Caco-2 (cell line): ENCODE results near the gene GPSM1. TPM values are rescaled to one million over a fixed set of nuclear protein-coding genes. Genes with fewer than 3 reads are reported as not detected.

Source experiments
- BruUV-seq: library from RNA; stranded (reverse); fragments of 400-500 nt; replicated peaks from 2 replicates; lab custom pipeline; 2021; lab: Mats Ljungman, UMichigan
- CTCF ChIA-PET: fragments of 300-600 bp; sonication (Branson Sonifier 250); formaldehyde crosslinking; loops from one replicate; lab custom pipeline; 2022; ENCODE audit warnings: antibody characterized with exemption; lab: Charles Lee
- POLR2A ChIA-PET: fragments of 300-600 bp; sonication (Branson Sonifier 250); formaldehyde crosslinking; loops from one replicate; lab custom pipeline; 2022; ENCODE audit warnings: antibody characterized with exemption; lab: Charles Lee
- DNase-seq, 2 experiments: peaks; one replicate each; pipeline versions ENCODE4 v3.0.0 to v3.0.0-alpha.2; 2020 to 2022
- H3K27me3 ChIP-seq: replicated peaks from 2 replicates; pipeline ENCODE4 v1.6.0; 2011; ENCODE audit warnings: low read length; ENCODE audit not compliant: control insufficient read depth, insufficient read depth
- H3K36me3 ChIP-seq: 2 replicates; pipeline ENCODE4 v1.5.1; 2011; ENCODE audit warnings: low read length; ENCODE audit not compliant: control insufficient read depth, insufficient read depth
- H3K4me1 ChIP-seq: fragments of 250-450 bp; sonication (Bioruptor Pico); 2 replicates; pipeline ENCODE4 v1.5.1; 2020; ENCODE audit warnings: mild to moderate bottlenecking
- H3K4me3 ChIP-seq: 2 replicates; pipeline ENCODE4 v1.5.1; 2011; ENCODE audit warnings: low read depth, mild to moderate bottlenecking, control low read depth, low read length
- H3K9me3 ChIP-seq: fragments of 250-450 bp; sonication (Bioruptor Pico); 2 replicates; pipeline ENCODE4 v1.5.1; 2020; ENCODE audit warnings: mild to moderate bottlenecking, moderate library complexity
- H3K27ac Mint-ChIP-seq: one replicate; pipeline ENCODE4 v1.8.0; 2022; ENCODE audit warnings: mixed read lengths; ENCODE audit not compliant: unreplicated experiment
- H3K27me3 Mint-ChIP-seq: one replicate; pipeline ENCODE4 v1.8.0; 2022; ENCODE audit warnings: mixed read lengths; ENCODE audit not compliant: insufficient read depth, unreplicated experiment
- H3K36me3 Mint-ChIP-seq: one replicate; pipeline ENCODE4 v1.8.0; 2022; ENCODE audit warnings: mild to moderate bottlenecking, mixed read lengths; ENCODE audit not compliant: insufficient read depth, unreplicated experiment
- H3K4me1 Mint-ChIP-seq: one replicate; pipeline ENCODE4 v1.8.0; 2022; ENCODE audit warnings: low read depth, mixed read lengths; ENCODE audit not compliant: unreplicated experiment
- H3K4me3 Mint-ChIP-seq: one replicate; pipeline ENCODE4 v1.8.0; 2022; ENCODE audit warnings: mild to moderate bottlenecking, moderate library complexity, mixed read lengths; ENCODE audit not compliant: unreplicated experiment
- H3K9me3 Mint-ChIP-seq: one replicate; pipeline ENCODE4 v1.8.0; 2022; ENCODE audit warnings: mixed read lengths; ENCODE audit not compliant: unreplicated experiment
- CTCF ChIP-seq, 2 experiments: fragments of 200-600 bp in 1 of 2; IDR thresholded peaks; 1 replicate in 1 of 2; 2 replicates in 1 of 2; pipeline versions ENCODE4 v1.5.1 to v1.8.0; 2011 to 2022; ENCODE audit warnings: antibody characterized with exemption in 1 of 2, control low read depth in 1 of 2, inconsistent platforms in 1 of 2, low read depth in 1 of 2, low read length in 1 of 2, mild to moderate bottlenecking in 1 of 2, moderate library complexity in 1 of 2; ENCODE audit not compliant: insufficient read depth in 1 of 2, severe bottlenecking in 1 of 2, unreplicated experiment in 1 of 2
- intact Hi-C: fragments of 100-400 bp; cut with micrococcal nuclease; formaldehyde crosslinking; loops from one replicate; pipeline ENCODE4 v1.10.0; 2022; ENCODE audit not compliant: unreplicated experiment
- total RNA-seq: library from RNA; stranded (reverse); gene quantifications from 2 replicates; pipeline ENCODE4 v1.2.3, GENCODE V29; 2022

The GPSM1 gene
- total RNA-seq, 1 experiment from 2014 or later = 25.7 TPM

- Mint-ChIP-seq H3K36me3 (peaks cover 30% of the 10 kb centered on the region), H3K4me3 (no peak overlapping the region), H3K27me3 (no peaks in the 10 kb centered on the region), H3K9me3 (no peaks in the 10 kb centered on the region), H3K4me1 (no peaks in the 10 kb centered on the region), H3K27ac (no peak overlapping the region)
- no TSS peak for BruUV-seq
- Histone ChIP-seq H3K4me3 (no peak overlapping the region), H3K27me3 (no peaks in the 10 kb centered on the region), H3K4me1 (peaks cover 13% of the 10 kb centered on the region), H3K9me3 (no peaks in the 10 kb centered on the region), H3K36me3 (no peaks in the 10 kb centered on the region; the same call in 1 of the 2 replicates)
- CTCF ChIA-PET = interaction anchor here (0.6 kb wide), 1 partner anchor 22 kb away, joined by 3 read pairs; no protein-coding TSS in a partner anchor
- POLR2A ChIA-PET = no interaction called here
- no peak for TF ChIP-seq CTCF (IDR thresholded peaks at IDR 0.05; ENCODE audit: insufficient read depth in 1 of 2, low read depth in 1 of 2, low read length in 1 of 2, severe bottlenecking in 1 of 2, unreplicated experiment in 1 of 2)
- no peak for DNase-seq
- intact Hi-C loops = no loop called here
Observed at GRCh38 chr9:136341042-136341655, 13.8 kb downstream of the GPSM1 start.

- POLR2A ChIA-PET = no interaction called here
- BruUV-seq = no TSS peak
- H3K27ac Mint-ChIP-seq = no peak overlapping the region
- H3K27me3 Mint-ChIP-seq = no peaks in the 10 kb centered on the region
- no peak overlapping the region for H3K4me3 ChIP-seq
- no peak overlapping the region for H3K4me3 Mint-ChIP-seq
- no peaks in the 10 kb centered on the region for H3K9me3 ChIP-seq
- no peaks in the 10 kb centered on the region; the same call in 1 of the 2 replicates for H3K36me3 ChIP-seq
- no peak for TF ChIP-seq CTCF (IDR thresholded peaks at IDR 0.05; ENCODE audit: insufficient read depth in 1 of 2, low read depth in 1 of 2, low read length in 1 of 2, severe bottlenecking in 1 of 2, unreplicated experiment in 1 of 2)
- CTCF ChIA-PET = no interaction called here
- no peak for DNase-seq
- no peaks in the 10 kb centered on the region for H3K27me3 ChIP-seq
- H3K36me3 Mint-ChIP-seq = peaks cover 30% of the 10 kb centered on the region
- H3K9me3 Mint-ChIP-seq = no peaks in the 10 kb centered on the region
- intact Hi-C loops = no loop called here
- no peaks in the 10 kb centered on the region for H3K4me1 Mint-ChIP-seq
- peaks cover 19% of the 10 kb centered on the region for H3K4me1 ChIP-seq
Observed at GRCh38 chr9:136341769-136342168, 14.4 kb downstream of the GPSM1 start.

- BruUV-seq = no TSS peak
Observed at GRCh38 chr9:136342181-136343120, 15.1 kb downstream of the GPSM1 start.

More at GRCh38 chr9:136342181-136343120, 15.1 kb downstream of the GPSM1 start:
- Histone ChIP-seq H3K4me1 (peaks cover 20% of the 10 kb centered on the region), H3K4me3 (no peak overlapping the region), H3K9me3 (no peaks in the 10 kb centered on the region), H3K36me3 (no peaks in the 10 kb centered on the region; the same call in 1 of the 2 replicates), H3K27me3 (no peaks in the 10 kb centered on the region)
- no peak for TF ChIP-seq CTCF (IDR thresholded peaks at IDR 0.05; ENCODE audit: insufficient read depth in 1 of 2, low read depth in 1 of 2, low read length in 1 of 2, severe bottlenecking in 1 of 2, unreplicated experiment in 1 of 2)
- Mint-ChIP-seq H3K9me3 (no peaks in the 10 kb centered on the region), H3K4me3 (no peak overlapping the region), H3K36me3 (peaks cover 32% of the 10 kb centered on the region), H3K4me1 (no peaks in the 10 kb centered on the region), H3K27me3 (no peaks in the 10 kb centered on the region), H3K27ac (no peak overlapping the region)
- CTCF ChIA-PET = no interaction called here
- DNase-seq = no peak
- POLR2A ChIA-PET = no interaction called here
- intact Hi-C loops = no loop called here
